Trophoblast cell (in vitro differentiated cells and primary cell): ENCODE results near the gene CARS1.

Source experiments
- DNase-seq, 2 donors: peaks; one replicate each; pipeline ENCODE4 v3.0.0-alpha.2; 2016
- H2AFZ ChIP-seq: 2 replicates; pipeline ENCODE4 v1.6.1; 2013; ENCODE audit warnings: low read length, moderate library complexity, mild to moderate bottlenecking; ENCODE audit not compliant: insufficient read depth, poor library complexity
- H2AK5ac ChIP-seq: 2 replicates; pipeline ENCODE4 v1.6.1; 2013; ENCODE audit warnings: mild to moderate bottlenecking, low read length
- H2BK120ac ChIP-seq: 2 replicates; pipeline ENCODE4 v1.6.1; 2013; ENCODE audit warnings: low read length, mild to moderate bottlenecking, moderate library complexity; ENCODE audit not compliant: insufficient read depth, poor library complexity
- H2BK12ac ChIP-seq: 2 replicates; pipeline ENCODE4 v1.6.1; 2013; ENCODE audit warnings: mild to moderate bottlenecking, low read length, moderate library complexity
- H2BK5ac ChIP-seq: 2 replicates; pipeline ENCODE4 v1.6.1; 2013; ENCODE audit warnings: low read length, low read depth, moderate library complexity, mild to moderate bottlenecking; ENCODE audit not compliant: poor library complexity
- H3K14ac ChIP-seq: 2 replicates; pipeline ENCODE4 v1.6.1; 2013; ENCODE audit warnings: mild to moderate bottlenecking, low read length
- H3K18ac ChIP-seq: 2 replicates; pipeline ENCODE4 v1.6.1; 2013; ENCODE audit warnings: mild to moderate bottlenecking, low read length
- H3K23ac ChIP-seq: 2 replicates; pipeline ENCODE4 v1.6.1; 2013; ENCODE audit warnings: low read length
- H3K27ac ChIP-seq: 2 replicates; pipeline ENCODE4 v1.5.1; 2013; ENCODE audit warnings: low read depth, mild to moderate bottlenecking, inconsistent platforms, low read length, moderate library complexity
- H3K27me3 ChIP-seq: 2 replicates; pipeline ENCODE4 v1.6.1; 2013; ENCODE audit warnings: inconsistent platforms, mild to moderate bottlenecking, low read length, moderate library complexity; ENCODE audit not compliant: insufficient read depth
- H3K36me3 ChIP-seq, 2 experiments: 1 replicate in 1 of 2; 2 replicates in 1 of 2; pipeline ENCODE4 v1.6.1; 2013; ENCODE audit warnings: low read length in 2 of 2, mild to moderate bottlenecking in 2 of 2, moderate library complexity in 1 of 2; ENCODE audit not compliant: insufficient read depth in 2 of 2, control insufficient read depth in 1 of 2
- H3K4ac ChIP-seq: 2 replicates; pipeline ENCODE4 v1.6.1; 2013; ENCODE audit warnings: low read depth, mild to moderate bottlenecking, low read length, moderate library complexity
- H3K4me1 ChIP-seq, 2 experiments: 1 replicate in 1 of 2; 2 replicates in 1 of 2; pipeline ENCODE4 v1.6.1; 2013; ENCODE audit warnings: low read length in 2 of 2, mild to moderate bottlenecking in 2 of 2, moderate library complexity in 1 of 2; ENCODE audit not compliant: insufficient read depth in 2 of 2, control insufficient read depth in 1 of 2
- H3K4me2 ChIP-seq: 2 replicates; pipeline ENCODE4 v1.6.1; 2013; ENCODE audit warnings: inconsistent platforms, mild to moderate bottlenecking, low read length, moderate library complexity
- H3K4me3 ChIP-seq: 2 replicates; pipeline ENCODE4 v1.5.1; 2013; ENCODE audit warnings: mild to moderate bottlenecking, low read depth, low read length, inconsistent platforms
- H3K79me1 ChIP-seq: one replicate; pipeline ENCODE4 v1.6.1; 2013; ENCODE audit warnings: low read length
- H3K79me2 ChIP-seq: 2 replicates; pipeline ENCODE4 v1.6.1; 2013; ENCODE audit warnings: low read length, mild to moderate bottlenecking; ENCODE audit not compliant: control insufficient read depth, insufficient read depth, poor library complexity
- H3K9ac ChIP-seq: 2 replicates; pipeline ENCODE4 v1.6.1; 2013; ENCODE audit warnings: mild to moderate bottlenecking, low read length
- H3K9me3 ChIP-seq: 2 replicates; pipeline ENCODE4 v1.6.1; 2013; ENCODE audit warnings: low read depth, mild to moderate bottlenecking, control low read depth, inconsistent platforms, low read length; ENCODE audit not compliant: insufficient read depth
- H4K12ac ChIP-seq: 2 replicates; pipeline ENCODE4 v1.6.1; 2013; ENCODE audit warnings: low read depth, mild to moderate bottlenecking, low read length, moderate library complexity
- H4K8ac ChIP-seq: 2 replicates; pipeline ENCODE4 v1.6.1; 2013; ENCODE audit warnings: low read depth, mild to moderate bottlenecking, low read length, moderate library complexity
- H4K91ac ChIP-seq: one replicate; pipeline ENCODE4 v1.6.1; 2013; ENCODE audit warnings: low read depth, mild to moderate bottlenecking, low read length, moderate library complexity
- WGBS: extraction: QIAGEN DNeasy Blood & Tissue Kit; methylation state at CpG from one replicate; pipeline ENCODE4 v1.1.7; 2013; ENCODE audit warnings: missing lambda C conversion rate; ENCODE audit not compliant: insufficient read length, insufficient coverage; ENCODE audit errors: extremely low coverage; 5-methylcytosine and 5-hydroxymethylcytosine counted together

The CARS1 gene

GRCh38 chr11:3087373-3087772, 30.1 kb upstream of the CARS1 start:
- Histone ChIP-seq H2BK5ac (no peak overlapping the region), H3K36me3 (peaks cover 21 to 30% of the 10 kb centered on the region in 2 experiments), H3K14ac (no peak overlapping the region), H3K9ac (no peak overlapping the region), H3K79me2 (no peaks in the 10 kb centered on the region), H2AK5ac (no peak overlapping the region), H2BK120ac (no peak overlapping the region), H3K4ac (no peak overlapping the region), H2BK12ac (no peak overlapping the region), H3K4me1 (peaks cover 5% of the 10 kb centered on the region in 2 experiments), H3K4me3 (no peak overlapping the region), H3K27ac (no peak overlapping the region), H3K79me1 (no peaks in the 10 kb centered on the region), H4K12ac (no peak overlapping the region), H4K91ac (no peak overlapping the region), H3K4me2 (no peak overlapping the region), H3K18ac (no peak overlapping the region), H2AFZ (no peak overlapping the region), H3K23ac (no peak overlapping the region), H3K9me3 (peaks cover 5% of the 10 kb centered on the region), H4K8ac (no peak overlapping the region), H3K27me3 (no peaks in the 10 kb centered on the region)
- DNase-seq, result no peak
- WGBS, result no CpG with 5 or more reads among the region's 11 CpGs

- Histone ChIP-seq H3K23ac (no peak overlapping the region), H3K9me3 (peaks cover 5% of the 10 kb centered on the region), H3K18ac (no peak overlapping the region), H2BK5ac (no peak overlapping the region), H4K8ac (no peak overlapping the region), H4K91ac (no peak overlapping the region), H3K79me2 (no peaks in the 10 kb centered on the region), H4K12ac (no peak overlapping the region), H3K4me1 (peaks cover 3 to 4% of the 10 kb centered on the region in 2 experiments), H3K79me1 (no peaks in the 10 kb centered on the region), H2BK12ac (no peak overlapping the region), H3K14ac (no peak overlapping the region), H3K27ac (no peak overlapping the region), H3K9ac (no peak overlapping the region), H2AK5ac (no peak overlapping the region), H3K4me3 (no peak overlapping the region), H3K4ac (no peak overlapping the region), H2AFZ (no peak overlapping the region), H3K4me2 (no peak overlapping the region), H3K36me3 (peaks cover 21 to 26% of the 10 kb centered on the region in 2 experiments), H2BK120ac (no peak overlapping the region), H3K27me3 (no peaks in the 10 kb centered on the region)
- no CpG with 5 or more reads among the region's 9 CpGs for WGBS
- DNase-seq, result no peak
These were observed 29.5 kb upstream of the CARS1 start for GRCh38 chr11:3086671-3087150.

- H3K18ac ChIP-seq, result no peak overlapping the region
- no peak overlapping the region for H3K23ac ChIP-seq
- no peak overlapping the region for H3K4me3 ChIP-seq
- H3K4ac ChIP-seq, result no peak overlapping the region
- no peak overlapping the region for H4K8ac ChIP-seq
- no peak overlapping the region for H2BK120ac ChIP-seq
- H2BK12ac ChIP-seq, result no peak overlapping the region
- H4K91ac ChIP-seq, result no peak overlapping the region
- H2AK5ac ChIP-seq, result no peak overlapping the region
- no peaks in the 10 kb centered on the region for H3K27me3 ChIP-seq
- H4K12ac ChIP-seq, result no peak overlapping the region
- no peaks in the 10 kb centered on the region for H3K79me2 ChIP-seq
- no peak overlapping the region for H3K27ac ChIP-seq
- no peak overlapping the region for H3K14ac ChIP-seq
- H3K9ac ChIP-seq, result no peak overlapping the region
- H2BK5ac ChIP-seq, result no peak overlapping the region
- H3K79me1 ChIP-seq, result no peaks in the 10 kb centered on the region
- H3K4me1 ChIP-seq, result peaks cover 3 to 4% of the 10 kb centered on the region in 2 experiments
- no CpG with 5 or more reads among the region's 8 CpGs for WGBS
- peaks cover 5% of the 10 kb centered on the region for H3K9me3 ChIP-seq
- H3K4me2 ChIP-seq, result no peak overlapping the region
- DNase-seq, result no peak
- H2AFZ ChIP-seq, result no peak overlapping the region
- peaks cover 20 to 26% of the 10 kb centered on the region in 2 experiments for H3K36me3 ChIP-seq
These were observed 28.9 kb upstream of the CARS1 start for GRCh38 chr11:3086114-3086513.

- Histone ChIP-seq H3K79me2 (no peaks in the 10 kb centered on the region), H4K8ac (no peak overlapping the region), H3K14ac (no peak overlapping the region), H2BK120ac (no peak overlapping the region), H3K4ac (no peak overlapping the region), H4K91ac (no peak overlapping the region), H2AFZ (no peak overlapping the region), H3K4me1 (peaks cover 3 to 4% of the 10 kb centered on the region in 2 experiments), H3K27ac (no peak overlapping the region), H2BK12ac (no peak overlapping the region), H3K4me2 (no peak overlapping the region), H3K18ac (no peak overlapping the region), H3K23ac (no peak overlapping the region), H3K27me3 (no peaks in the 10 kb centered on the region), H3K36me3 (peaks cover 10 to 20% of the 10 kb centered on the region in 2 experiments), H3K9ac (no peak overlapping the region), H2AK5ac (no peak overlapping the region), H4K12ac (no peak overlapping the region), H3K9me3 (peaks cover 3% of the 10 kb centered on the region), H3K4me3 (no peak overlapping the region), H2BK5ac (no peak overlapping the region), H3K79me1 (no peaks in the 10 kb centered on the region)
- WGBS, result no CpG with 5 or more reads among the region's 5 CpGs
- DNase-seq, result no peak
These were observed 27.8 kb upstream of the CARS1 start for GRCh38 chr11:3085052-3085451.
